GM21367 (cell line): ENCODE results near the gene REEP6.

Source experiments
- ATAC-seq: cut with Tn5 transposase; IDR thresholded peaks from one replicate; pipeline ENCODE4 v1.9.1; 2021; ENCODE audit not compliant: unreplicated experiment

The REEP6 gene

GRCh38 chr19:1456121-1456900, 34.7 kb upstream of the REEP6 start:
- no peak for ATAC-seq

- no peak for ATAC-seq
Measured at GRCh38 chr19:1457031-1457739, 33.8 kb upstream of the REEP6 start.

- ATAC-seq: no peak
Measured at GRCh38 chr19:1457892-1458291, 33.1 kb upstream of the REEP6 start.

- no peak for ATAC-seq
Measured at GRCh38 chr19:1459479-1459878, 31.5 kb upstream of the REEP6 start.

GRCh38 chr19:1460033-1460995, 30.7 kb upstream of the REEP6 start:
- no peak for ATAC-seq

- ATAC-seq: no peak
Measured at GRCh38 chr19:1461862-1462261, 29.1 kb upstream of the REEP6 start.

- ATAC-seq: no peak
Measured at GRCh38 chr19:1465191-1466016, 25.6 kb upstream of the REEP6 start.

- no peak for ATAC-seq
Measured at GRCh38 chr19:1466018-1466460, 24.9 kb upstream of the REEP6 start.

GRCh38 chr19:1466461-1467214, 24.3 kb upstream of the REEP6 start:
- no peak for ATAC-seq

- no peak for ATAC-seq
Measured at GRCh38 chr19:1467215-1467489, 23.8 kb upstream of the REEP6 start.

GRCh38 chr19:1467490-1468273, 23.3 kb upstream of the REEP6 start:
- no peak for ATAC-seq

- ATAC-seq: no peak
Measured at GRCh38 chr19:1468274-1468820, 22.6 kb upstream of the REEP6 start.

- no peak for ATAC-seq
Measured at GRCh38 chr19:1468821-1469254, 22.1 kb upstream of the REEP6 start.

- ATAC-seq: no peak
Measured at GRCh38 chr19:1469255-1470054, 21.5 kb upstream of the REEP6 start.

GRCh38 chr19:1470055-1470304, 21.0 kb upstream of the REEP6 start:
- ATAC-seq: no peak

GRCh38 chr19:1470305-1471009, 20.5 kb upstream of the REEP6 start:
- ATAC-seq: no peak

- ATAC-seq: no peak
Measured at GRCh38 chr19:1471010-1471514, 19.9 kb upstream of the REEP6 start.
